Islet of Langerhans (tissue), 1 donor: ENCODE data around the gene KCNA2.

Experiments used
- FAIRE-seq: peaks from one replicate; lab custom pipeline; 2011; peaks lifted over from hg19 to GRCh38; lab: Jason Lieb, UNC

Gene KCNA2

GRCh38 chr1:110628323-110629105 lies 22.4 kb upstream of the KCNA2 start:
- no peak for FAIRE-seq

GRCh38 chr1:110627764-110628163 lies 21.6 kb upstream of the KCNA2 start:
- no peak for FAIRE-seq

GRCh38 chr1:110626889-110627288 lies 20.7 kb upstream of the KCNA2 start:
- no peak for FAIRE-seq

- no peak for FAIRE-seq
These were observed 14.5 kb upstream of the KCNA2 start for GRCh38 chr1:110620686-110621085.

GRCh38 chr1:110620250-110620615 lies 14.1 kb upstream of the KCNA2 start:
- FAIRE-seq, result no peak

GRCh38 chr1:110619412-110620249 lies 13.5 kb upstream of the KCNA2 start:
- no peak for FAIRE-seq

- FAIRE-seq, result no peak
These were observed 12.5 kb upstream of the KCNA2 start for GRCh38 chr1:110618668-110619067.

GRCh38 chr1:110617589-110617988 lies 11.4 kb upstream of the KCNA2 start:
- FAIRE-seq, result no peak

GRCh38 chr1:110617116-110617515 lies 11.0 kb upstream of the KCNA2 start:
- no peak for FAIRE-seq

GRCh38 chr1:110616587-110616986 lies 10.4 kb upstream of the KCNA2 start:
- FAIRE-seq, result no peak

GRCh38 chr1:110615548-110616130 lies 9.5 kb upstream of the KCNA2 start:
- FAIRE-seq, result no peak

GRCh38 chr1:110612060-110612745 lies 6.0 kb upstream of the KCNA2 start:
- FAIRE-seq, result no peak

GRCh38 chr1:110610696-110611286 lies 4.6 kb upstream of the KCNA2 start:
- FAIRE-seq, result no peak

GRCh38 chr1:110610084-110610483 lies 3.9 kb upstream of the KCNA2 start:
- FAIRE-seq, result no peak

- no peak for FAIRE-seq
These were observed 2.1 kb upstream of the KCNA2 start for GRCh38 chr1:110608247-110608646.

GRCh38 chr1:110607536-110608230 lies 1.5 kb upstream of the KCNA2 start:
- FAIRE-seq, result no peak

GRCh38 chr1:110606657-110607535 lies 738 bp upstream of the KCNA2 start:
- no peak for FAIRE-seq

GRCh38 chr1:110605446-110605845 lies 712 bp downstream of the KCNA2 start:
- FAIRE-seq, result no peak

GRCh38 chr1:110604586-110605148 lies 1.5 kb downstream of the KCNA2 start:
- FAIRE-seq, result no peak

GRCh38 chr1:110603058-110603457 lies 3.1 kb downstream of the KCNA2 start:
- FAIRE-seq, result no peak
